Common myeloid progenitor, CD34-positive (primary cell): ENCODE measurements around the gene SMTNL2.
"Not testable (repeated sequence)": the region's sequence is repeated elsewhere in the genome, so short reads cannot be mapped to it uniquely, and the experiment has no call there.

ENCODE experiments used
- CTCF ChIA-PET: fragments of 350-600 bp; sonication (Branson Sonifier 250); formaldehyde crosslinking; loops from one replicate; lab custom pipeline; 2021; ENCODE audit warnings: antibody characterized with exemption; lab: Charles Lee
- POLR2A ChIA-PET: fragments of 350-600 bp; sonication (Branson Sonifier 250); formaldehyde crosslinking; loops from one replicate; lab custom pipeline; 2021; ENCODE audit warnings: antibody characterized with exemption; lab: Charles Lee
- DNase-seq, 3 donors: peaks; one replicate each; pipeline versions ENCODE4 v3.0.0 to v3.0.0-alpha.2; 2013
- H3K27ac ChIP-seq, 2 experiments: 1 replicate in 1 of 2; 2 replicates in 1 of 2; pipeline ENCODE4 v1.7.0; 2013; ENCODE audit warnings: inconsistent platforms in 2 of 2, low read length in 2 of 2, mild to moderate bottlenecking in 2 of 2, low read depth in 1 of 2, moderate library complexity in 1 of 2; ENCODE audit not compliant: severe bottlenecking in 2 of 2, insufficient read depth in 1 of 2, poor library complexity in 1 of 2
- H3K27me3 ChIP-seq, 5 experiments: replicated peaks in 2 of 5; 1 replicate in 3 of 5; 2 replicates in 2 of 5; pipeline versions ENCODE4 v1.6.1 to v1.7.0; 2013; ENCODE audit warnings: low read length in 4 of 5, mild to moderate bottlenecking in 2 of 5, moderate library complexity in 2 of 5, inconsistent platforms in 1 of 5; ENCODE audit not compliant: insufficient read depth in 5 of 5, control insufficient read depth in 4 of 5
- H3K36me3 ChIP-seq, 4 experiments: 1 replicate in 2 of 4; 2 replicates in 2 of 4; pipeline versions ENCODE4 v1.6.1 to v1.7.0; 2013; ENCODE audit warnings: low read length in 3 of 4, control low read depth in 1 of 4, mild to moderate bottlenecking in 1 of 4; ENCODE audit not compliant: control insufficient read depth in 4 of 4, insufficient read depth in 4 of 4
- H3K4me1 ChIP-seq, 4 experiments: 1 replicate in 3 of 4; 2 replicates in 1 of 4; pipeline versions ENCODE4 v1.6.1 to v1.7.1; 2013; ENCODE audit warnings: low read length in 3 of 4, mild to moderate bottlenecking in 3 of 4, control low read depth in 1 of 4, inconsistent platforms in 1 of 4, moderate library complexity in 1 of 4; ENCODE audit not compliant: control insufficient read depth in 4 of 4, insufficient read depth in 4 of 4; ENCODE audit errors: control extremely low read depth in 1 of 4
- H3K4me3 ChIP-seq, 7 experiments: 1 replicate in 4 of 7; 2 replicates in 3 of 7; pipeline versions ENCODE4 v1.5.1 to v1.7.0; 2013; ENCODE audit warnings: mild to moderate bottlenecking in 7 of 7, low read length in 6 of 7, moderate library complexity in 6 of 7, inconsistent platforms in 2 of 7, low read depth in 2 of 7, control low read depth in 1 of 7; ENCODE audit not compliant: insufficient read depth in 4 of 7, control insufficient read depth in 1 of 7; ENCODE audit errors: extremely low read depth in 1 of 7
- H3K9me3 ChIP-seq, 5 experiments: 1 replicate in 4 of 5; 2 replicates in 1 of 5; pipeline versions ENCODE4 v1.6.1 to v1.7.1; 2013; ENCODE audit warnings: low read length in 4 of 5, mild to moderate bottlenecking in 2 of 5, inconsistent platforms in 1 of 5, low read depth in 1 of 5, moderate library complexity in 1 of 5; ENCODE audit not compliant: control insufficient read depth in 4 of 5, insufficient read depth in 2 of 5; ENCODE audit errors: control extremely low read depth in 1 of 5
- WGBS: methylation state at CpG from one replicate; pipeline ENCODE4 v1.1.5; 2013; ENCODE audit not compliant: insufficient coverage; 5-methylcytosine and 5-hydroxymethylcytosine counted together

The SMTNL2 gene

GRCh38 chr17:4640569-4641188 lies 56.4 kb downstream of the SMTNL2 start:
- POLR2A ChIA-PET, DNase-seq, CTCF ChIA-PET, H3K36me3 ChIP-seq, H3K9me3 ChIP-seq, H3K27ac ChIP-seq: not testable (repeated sequence)
- no CpG with 5 or more reads among the region's 39 CpGs for WGBS
- Histone ChIP-seq H3K4me1 (peaks cover under 1 to 37% (median 33%) of the 10 kb centered on the region in 4 experiments), H3K27me3 (peaks cover 2 to 65% (median 33%) of the 10 kb centered on the region in 5 experiments), H3K4me3 (peak overlapping the region in 2 of 7 experiments; percentile 28)

- no peak within 1 kb of the TSS for H3K27ac ChIP-seq
- H3K4me1 ChIP-seq, result peaks cover 0 to 28% (median 25%) of the 10 kb centered on the region in 4 experiments
- peak within 1 kb of the TSS in 3 of 7 experiments; percentile 19 to 28 (median 28) for H3K4me3 ChIP-seq
- peaks cover 2 to 73% (median 33%) of the 10 kb centered on the region in 5 experiments for H3K27me3 ChIP-seq
- H3K36me3 ChIP-seq, result no peaks in the 10 kb centered on the region
- POLR2A ChIA-PET, result interaction anchor here (0.6 kb wide), 1 partner anchor 80 kb away, joined by 3 read pairs; no protein-coding TSS in a partner anchor
- 7% methylated on average over 51 of the region's 58 CpGs for WGBS
- CTCF ChIA-PET, result no interaction called here
- peak in 1 of 3 donors; percentile 26 for DNase-seq
- no peaks in the 10 kb centered on the region for H3K9me3 ChIP-seq
Observed at GRCh38 chr17:4641297-4642195, 57.2 kb downstream of the SMTNL2 start, which contains the start of gene ALOX15. ALOX15 (minus strand) TSS chr17:4641678; CDS start chr17:4641651, 27 bp downstream.

- 16% methylated on average over 2 of the region's 6 CpGs for WGBS
- Histone ChIP-seq H3K27ac (no peak overlapping the region), H3K36me3 (no peaks in the 10 kb centered on the region), H3K4me3 (no peak overlapping the region), H3K9me3 (no peaks in the 10 kb centered on the region), H3K4me1 (peaks cover 0 to 22% (median 19%) of the 10 kb centered on the region in 4 experiments), H3K27me3 (peaks cover 2 to 74% (median 31%) of the 10 kb centered on the region in 5 experiments)
- ChIA-PET POLR2A (no interaction called here), CTCF (no interaction called here)
- no peak for DNase-seq
Observed at GRCh38 chr17:4642286-4642685, 58.0 kb downstream of the SMTNL2 start.

- ChIA-PET CTCF (interaction anchor here (0.6 kb wide), 1 partner anchor 22 kb away, joined by 3 read pairs; no protein-coding TSS in a partner anchor), POLR2A (interaction anchor here (0.6 kb wide), 1 partner anchor 412 kb away, joined by 4 read pairs; no protein-coding TSS in a partner anchor)
- Histone ChIP-seq H3K4me3 (no peak overlapping the region), H3K4me1 (peaks cover 0 to 21% (median 17%) of the 10 kb centered on the region in 4 experiments), H3K9me3 (no peaks in the 10 kb centered on the region), H3K36me3 (no peaks in the 10 kb centered on the region), H3K27ac (no peak overlapping the region), H3K27me3 (peaks cover 2 to 71% (median 29%) of the 10 kb centered on the region in 5 experiments)
- no peak for DNase-seq
- 91% methylated on average over 4 of the region's 4 CpGs for WGBS
Observed at GRCh38 chr17:4643676-4644075, 59.3 kb downstream of the SMTNL2 start.

GRCh38 chr17:4645642-4646041 lies 61.3 kb downstream of the SMTNL2 start:
- H3K36me3 ChIP-seq, result no peaks in the 10 kb centered on the region
- no peak overlapping the region for H3K27ac ChIP-seq
- H3K27me3 ChIP-seq, result peaks cover 2 to 63% (median 28%) of the 10 kb centered on the region in 5 experiments
- H3K4me3 ChIP-seq, result no peak overlapping the region
- CTCF ChIA-PET, result interaction anchor here (0.8 to 1.4 kb wide), 4 partner anchors 9 to 66 kb away, joined by 3 to 4 read pairs (median 3); no protein-coding TSS in a partner anchor
- no peak for DNase-seq
- no peaks in the 10 kb centered on the region for H3K9me3 ChIP-seq
- peaks cover 0 to 13% (median 9%) of the 10 kb centered on the region in 4 experiments for H3K4me1 ChIP-seq
- POLR2A ChIA-PET, result no interaction called here
- 80% methylated on average over 2 of the region's 5 CpGs for WGBS

GRCh38 chr17:4648741-4649140 lies 64.4 kb downstream of the SMTNL2 start:
- no CpG with 5 or more reads among the region's 2 CpGs for WGBS

More at GRCh38 chr17:4648741-4649140, 64.4 kb downstream of the SMTNL2 start:
- Histone ChIP-seq H3K27ac (no peak overlapping the region), H3K4me1 (no peaks in the 10 kb centered on the region), H3K9me3 (no peaks in the 10 kb centered on the region), H3K4me3 (no peak overlapping the region), H3K27me3 (peaks cover 2 to 32% (median 8%) of the 10 kb centered on the region in 5 experiments), H3K36me3 (no peaks in the 10 kb centered on the region)
- ChIA-PET CTCF (interaction anchor here (1.8 to 2.3 kb wide), 2 partner anchors 9 to 22 kb away, joined by 5 to 8 read pairs; no protein-coding TSS in a partner anchor), POLR2A (interaction anchor here (0.6 kb wide), 1 partner anchor 52 kb away, joined by 4 read pairs; no protein-coding TSS in a partner anchor)
- DNase-seq, result no peak
